Hematopoietic multipotent progenitor cell treated with erythropoietin and hydrocortisone succinate and interleukin-3 and kit ligand, for 4 days (in vitro differentiated cells): Measurements from ENCODE around the gene ZNF18.

ENCODE experiments used
- DNase-seq: peaks from one replicate; pipeline ENCODE4 v3.0.0-alpha.2; 2015

The ZNF18 gene, protein sequence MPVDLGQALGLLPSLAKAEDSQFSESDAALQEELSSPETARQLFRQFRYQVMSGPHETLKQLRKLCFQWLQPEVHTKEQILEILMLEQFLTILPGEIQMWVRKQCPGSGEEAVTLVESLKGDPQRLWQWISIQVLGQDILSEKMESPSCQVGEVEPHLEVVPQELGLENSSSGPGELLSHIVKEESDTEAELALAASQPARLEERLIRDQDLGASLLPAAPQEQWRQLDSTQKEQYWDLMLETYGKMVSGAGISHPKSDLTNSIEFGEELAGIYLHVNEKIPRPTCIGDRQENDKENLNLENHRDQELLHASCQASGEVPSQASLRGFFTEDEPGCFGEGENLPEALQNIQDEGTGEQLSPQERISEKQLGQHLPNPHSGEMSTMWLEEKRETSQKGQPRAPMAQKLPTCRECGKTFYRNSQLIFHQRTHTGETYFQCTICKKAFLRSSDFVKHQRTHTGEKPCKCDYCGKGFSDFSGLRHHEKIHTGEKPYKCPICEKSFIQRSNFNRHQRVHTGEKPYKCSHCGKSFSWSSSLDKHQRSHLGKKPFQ

GRCh38 chr17:11997147-11997971 lies at the start of gene ZNF18:
TSS of gene ZNF18 (minus strand) at chr17:11997475. CDS start at chr17:11992829, 4,646 bp downstream.
- DNase-seq = peak; percentile 98

- peak; percentile 59 for DNase-seq
Measured at GRCh38 chr17:12046786-12047185, 49.5 kb upstream of the ZNF18 start.

GRCh38 chr17:12043702-12044101 lies 46.4 kb upstream of the ZNF18 start:
- no peak for DNase-seq

GRCh38 chr17:12041312-12041711 lies 44.0 kb upstream of the ZNF18 start:
- no peak for DNase-seq

DNA sequence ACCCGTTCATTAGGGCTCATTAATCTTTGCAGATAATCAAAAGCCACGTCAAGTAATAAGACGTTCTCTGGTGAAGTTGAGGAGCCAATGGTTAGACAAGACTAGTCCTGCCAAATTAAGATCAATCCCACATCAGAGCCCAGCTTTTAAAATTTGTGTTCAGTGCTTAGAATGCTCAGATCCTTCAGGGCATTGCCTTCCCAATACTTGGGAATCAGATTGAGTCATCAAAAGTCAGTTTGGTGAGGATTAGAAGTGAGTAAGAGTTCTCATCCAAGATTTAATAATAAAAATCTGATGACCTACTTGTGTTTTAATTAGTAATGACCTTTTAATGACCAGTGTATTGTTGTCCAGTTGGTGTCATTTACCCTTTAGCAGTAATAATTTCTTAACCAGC lies 43.2 kb upstream of the ZNF18 start:
- DNase-seq = no peak

- DNase-seq = no peak
Measured at GRCh38 chr17:12037970-12038369, 40.7 kb upstream of the ZNF18 start.

GRCh38 chr17:12035673-12036072 lies 38.4 kb upstream of the ZNF18 start:
- no peak for DNase-seq

DNA sequence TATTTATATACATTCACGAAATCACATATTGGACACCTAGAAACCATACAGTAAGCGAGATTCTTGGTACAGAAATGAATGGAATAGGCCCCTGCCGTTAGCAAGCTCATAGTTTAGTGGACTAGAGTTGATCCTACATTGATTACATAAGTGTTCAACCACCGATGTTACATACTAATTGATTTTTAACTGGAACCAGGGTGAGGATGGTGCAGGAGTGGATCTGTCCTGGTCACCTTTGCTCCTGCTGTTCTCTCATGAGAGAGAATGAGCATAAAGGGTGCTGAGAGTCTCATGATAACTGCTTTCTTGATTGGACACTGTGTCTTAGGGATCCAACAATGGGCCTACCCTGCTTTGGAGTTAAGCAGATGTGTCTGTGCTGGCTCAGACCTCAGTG lies 37.3 kb upstream of the ZNF18 start:
- no peak for DNase-seq

DNA sequence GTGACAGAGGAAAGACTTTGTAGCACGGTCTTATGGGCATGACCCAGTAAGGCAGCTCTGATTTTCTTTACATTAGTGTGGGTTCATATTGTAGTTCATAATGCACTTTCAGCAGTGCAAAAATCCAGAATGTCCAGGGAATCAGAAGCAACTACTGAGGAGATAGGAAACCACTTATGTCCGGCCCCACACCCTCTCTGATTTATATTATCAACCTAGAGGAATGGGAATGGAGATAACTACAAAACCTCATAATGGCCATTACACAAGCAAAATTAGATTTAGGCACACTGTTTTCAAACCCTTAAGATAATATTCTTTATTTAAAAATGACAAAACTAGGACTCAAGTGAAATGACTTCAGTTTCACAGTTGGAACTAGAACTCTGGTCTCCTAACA lies 31.3 kb upstream of the ZNF18 start:
- DNase-seq = no peak

- DNase-seq = no peak
Measured at GRCh38 chr17:12027658-12028057, 30.4 kb upstream of the ZNF18 start.

- DNase-seq = no peak
Measured at GRCh38 chr17:12024327-12024726, 27.1 kb upstream of the ZNF18 start.

DNA sequence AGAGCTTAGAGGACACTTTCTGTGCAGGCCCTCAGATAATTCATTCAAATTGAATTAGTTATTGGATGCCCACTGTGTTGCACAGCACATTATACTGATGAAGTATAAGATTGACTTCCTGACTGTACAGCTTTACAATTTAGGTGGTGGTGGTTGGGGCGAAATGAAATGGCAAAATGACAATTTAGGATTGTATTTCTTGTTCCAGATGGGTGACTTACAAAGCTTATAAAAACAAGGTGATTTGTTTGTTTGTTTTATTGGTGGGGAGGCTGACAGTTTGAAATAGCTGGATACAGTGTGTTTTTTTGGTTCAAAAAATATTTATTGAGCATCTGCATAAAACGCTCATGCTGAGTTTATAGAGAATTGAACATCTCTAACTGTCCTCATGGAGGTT lies 25.0 kb upstream of the ZNF18 start:
- no peak for DNase-seq

GRCh38 chr17:12021623-12022140 lies 24.4 kb upstream of the ZNF18 start:
- DNase-seq = no peak

- peak; percentile 93 for DNase-seq
Measured at GRCh38 chr17:12020642-12021622, 23.7 kb upstream of the ZNF18 start, which contains the start of gene MAP2K4. TSS of gene MAP2K4 (plus strand) at chr17:12020877. CDS start at chr17:12020887, 10 bp downstream.

- no peak for DNase-seq
Measured at GRCh38 chr17:12007466-12007865, 10.2 kb upstream of the ZNF18 start.

DNA sequence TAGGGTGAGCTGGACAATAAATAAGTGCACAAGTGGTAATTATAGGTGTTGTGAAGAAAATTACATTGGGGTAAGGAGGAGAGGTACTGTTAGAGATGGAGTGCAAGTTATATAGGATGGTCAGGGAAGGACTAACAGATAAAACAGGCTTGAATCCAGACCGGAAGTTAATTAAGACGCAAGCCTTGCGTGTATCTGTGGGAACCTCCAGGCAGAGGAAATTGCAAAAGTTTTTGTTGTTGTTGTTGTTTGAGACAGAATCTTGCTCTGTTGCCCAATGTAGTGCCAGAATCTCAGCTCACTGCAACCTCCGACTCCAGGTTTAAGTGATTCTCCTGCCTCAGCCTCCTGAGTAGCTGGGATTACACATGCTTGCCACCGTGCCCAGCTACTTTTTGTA lies 2.4 kb upstream of the ZNF18 start:
- no peak for DNase-seq

DNA sequence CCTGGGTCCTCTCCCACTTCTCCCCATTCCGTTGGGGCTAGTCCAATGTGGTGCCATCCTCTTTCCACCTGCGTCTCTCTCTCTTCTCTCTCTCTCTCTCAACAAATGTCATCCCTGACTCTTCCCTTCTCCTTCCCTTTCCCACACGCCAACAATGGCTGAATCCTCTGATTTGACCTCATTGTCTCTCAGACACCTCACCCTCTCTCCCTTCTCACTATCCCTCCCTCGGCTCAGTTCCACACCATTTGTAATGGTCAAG lies 628 bp upstream of the ZNF18 start:
- DNase-seq = no peak

DNA sequence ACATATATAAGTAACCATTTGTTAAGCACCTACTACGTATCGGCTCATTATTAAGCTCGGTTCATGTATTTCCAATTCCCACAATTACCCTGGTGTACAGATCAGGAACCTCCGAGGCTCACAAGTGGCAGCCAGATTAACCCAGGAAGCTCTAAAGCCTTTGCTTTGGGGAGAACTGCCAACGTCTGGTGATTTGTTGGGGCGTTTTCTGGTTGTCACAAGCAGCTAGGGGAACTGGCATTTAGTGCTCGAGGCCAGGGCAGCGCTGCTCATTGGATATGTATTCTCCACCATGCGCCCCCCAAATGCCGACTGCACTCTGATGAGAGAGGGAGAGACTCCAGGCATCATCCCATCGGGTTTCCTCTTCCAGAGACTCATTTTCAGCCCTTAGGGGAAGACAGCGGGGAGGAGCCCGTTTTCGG lies 541 bp downstream of the ZNF18 start:
- DNase-seq = peak; percentile 91

GRCh38 chr17:11991461-11991860 lies 5.8 kb downstream of the ZNF18 start:
- no peak for DNase-seq

DNA sequence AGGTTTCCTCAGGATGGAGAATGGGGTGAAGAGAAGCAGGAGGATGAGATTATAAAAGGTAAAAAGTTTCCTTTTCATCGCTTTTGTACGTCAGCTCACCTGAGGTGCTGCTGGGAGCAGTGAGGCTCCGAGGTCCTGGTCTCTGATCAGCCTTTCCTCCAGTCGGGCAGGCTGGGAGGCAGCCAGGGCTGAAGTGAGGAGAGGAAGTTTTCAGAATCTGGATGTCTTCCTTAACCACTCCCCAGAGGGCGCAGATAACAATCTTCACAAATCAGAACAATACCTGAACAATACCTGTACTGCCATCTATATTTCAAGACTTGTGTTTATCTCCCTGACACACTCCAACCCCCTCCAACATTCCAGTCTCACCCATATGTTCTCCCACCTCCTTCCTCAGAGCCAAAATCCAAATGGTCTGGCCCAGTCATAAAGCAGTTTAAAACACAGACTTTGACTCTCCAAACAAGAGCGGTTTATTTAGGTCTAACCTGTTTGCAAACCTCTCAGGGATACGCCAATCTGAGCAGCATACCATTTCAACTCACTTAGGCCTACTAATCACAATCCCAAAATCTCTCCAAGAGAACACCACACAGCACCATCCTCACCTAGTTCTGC lies 6.8 kb downstream of the ZNF18 start:
- no peak for DNase-seq

GRCh38 chr17:11986942-11987329 lies 10.3 kb downstream of the ZNF18 start:
- peak; percentile 42 for DNase-seq
